Neural cell (in vitro differentiated cells): ENCODE results near the gene IL18BP. TPM values are rescaled to one million over a fixed set of nuclear protein-coding genes. Genes with fewer than 3 reads are reported as not detected.

ENCODE experiments used
- H2AFZ ChIP-seq: fragments of 200-600, 300-800 bp; sonication (generic), shearing (Covaris generic); 2 replicates; pipeline ENCODE4 v1.6.0; 2014; ENCODE audit warnings: low read depth, mild to moderate bottlenecking, antibody characterized with exemption, low read length, moderate library complexity
- H3F3A ChIP-seq: fragments of 200-600 bp; shearing (Covaris generic); 2 replicates; pipeline ENCODE4 v1.6.1; 2016; ENCODE audit warnings: mild to moderate bottlenecking, moderate library complexity, mixed read lengths, antibody characterized with exemption, low read length; ENCODE audit not compliant: insufficient read depth, poor library complexity, severe bottlenecking
- H3K27ac ChIP-seq: fragments of 200-600, 300-800 bp; sonication (generic), shearing (Covaris generic); 2 replicates; pipeline ENCODE4 v1.5.1; 2014; ENCODE audit warnings: mild to moderate bottlenecking, low read length, moderate library complexity
- H3K27me3 ChIP-seq: fragments of 300-800, 200-600 bp; sonication (generic), shearing (Covaris generic); 2 replicates; pipeline ENCODE4 v1.6.0; 2014; ENCODE audit warnings: mild to moderate bottlenecking, low read depth, low read length, moderate library complexity; ENCODE audit not compliant: insufficient read depth
- H3K36me3 ChIP-seq: fragments of 300-800, 200-600 bp; sonication (generic), shearing (Covaris generic); 2 replicates; pipeline ENCODE4 v1.5.1; 2014; ENCODE audit warnings: mild to moderate bottlenecking, antibody characterized with exemption, low read length, moderate library complexity; ENCODE audit not compliant: insufficient read depth
- H3K4me2 ChIP-seq: fragments of 300-800, 200-600 bp; sonication (generic), shearing (Covaris generic); 2 replicates; pipeline ENCODE4 v1.6.0; 2014; ENCODE audit warnings: mild to moderate bottlenecking, low read length
- H3K4me3 ChIP-seq: fragments of 300-800, 200-600 bp; sonication (generic), shearing (Covaris generic); 2 replicates; pipeline ENCODE4 v1.5.1; 2014; ENCODE audit warnings: mild to moderate bottlenecking, low read length, moderate library complexity
- H3K79me2 ChIP-seq: fragments of 200-600 bp; shearing (Covaris generic); replicated peaks from 2 replicates; pipeline ENCODE4 v1.6.0; 2014; ENCODE audit warnings: mild to moderate bottlenecking, low read length, moderate library complexity; ENCODE audit not compliant: insufficient read depth
- H3K9ac ChIP-seq: fragments of 300-800, 200-600 bp; sonication (generic), shearing (Covaris generic); 2 replicates; pipeline ENCODE4 v1.6.1; 2016; ENCODE audit warnings: mild to moderate bottlenecking, low read length, mixed read lengths
- H3K9me2 ChIP-seq: fragments of 200-600 bp; shearing (Covaris generic); 2 replicates; pipeline ENCODE4 v1.6.1; 2016; ENCODE audit warnings: mild to moderate bottlenecking, low read length, mixed read lengths; ENCODE audit not compliant: insufficient read depth
- H3K9me3 ChIP-seq: fragments of 200-600, 300-800 bp; sonication (generic), shearing (Covaris generic); 2 replicates; pipeline ENCODE4 v1.6.1; 2016; ENCODE audit warnings: mild to moderate bottlenecking, mixed run types, low read length, moderate library complexity, mixed read lengths
- H4K20me1 ChIP-seq: fragments of 200-600 bp; shearing (Covaris generic); 2 replicates; pipeline ENCODE4 v1.6.1; 2016; ENCODE audit warnings: mild to moderate bottlenecking, mixed run types; ENCODE audit not compliant: insufficient read depth
- CTCF ChIP-seq: fragments of 450-650 bp; IDR thresholded peaks from 2 replicates; pipeline ENCODE4 v1.5.1; 2014; ENCODE audit warnings: antibody characterized with exemption, mild to moderate bottlenecking, moderate library complexity; ENCODE audit not compliant: poor library complexity, severe bottlenecking
- EP300 ChIP-seq: fragments of 450-650 bp; conservative IDR thresholded peaks from 2 replicates; pipeline ENCODE4 v1.6.1; 2014; ENCODE audit warnings: antibody characterized with exemption, mild to moderate bottlenecking, moderate library complexity; ENCODE audit not compliant: poor library complexity, severe bottlenecking
- EZH2 ChIP-seq: fragments of 200-600, 300-800 bp; shearing (Covaris generic), sonication (generic); IDR thresholded peaks from 2 replicates; pipeline ENCODE4 v1.6.1; 2014; ENCODE audit warnings: antibody characterized with exemption, low read length, borderline replicate concordance, mild to moderate bottlenecking; ENCODE audit not compliant: insufficient read depth, poor library complexity, severe bottlenecking
- MXI1 ChIP-seq: fragments of 450-650 bp; conservative IDR thresholded peaks from 2 replicates; pipeline ENCODE4 v1.6.1; 2014; ENCODE audit warnings: antibody characterized with exemption, mild to moderate bottlenecking; ENCODE audit not compliant: poor library complexity, severe bottlenecking
- POLR2AphosphoS5 ChIP-seq: IDR thresholded peaks from 2 replicates; pipeline ENCODE4 v1.6.1; 2012
- RAD21 ChIP-seq: fragments of 450-650 bp; conservative IDR thresholded peaks from 2 replicates; pipeline ENCODE4 v1.6.1; 2014; ENCODE audit warnings: antibody characterized with exemption, mild to moderate bottlenecking, moderate library complexity
- REST ChIP-seq: IDR thresholded peaks from 2 replicates; pipeline ENCODE4 v1.6.1; 2012; ENCODE audit warnings: borderline replicate concordance
- SMC3 ChIP-seq: fragments of 450-650 bp; conservative IDR thresholded peaks from 2 replicates; pipeline ENCODE4 v1.6.1; 2014; ENCODE audit warnings: antibody characterized with exemption, mild to moderate bottlenecking, moderate library complexity; ENCODE audit not compliant: poor library complexity
- TAF1 ChIP-seq: IDR thresholded peaks from 2 replicates; pipeline ENCODE4 v1.6.1; 2012; ENCODE audit warnings: low read depth
- polyA plus RNA-seq: library from polyadenylated mRNA; depleted of rRNA; stranded (reverse); fragments of >200 nt; gene quantifications from 2 replicates; pipeline ENCODE4 v1.2.3, GENCODE V29; 2014

Gene IL18BP
- polyA plus RNA-seq, 1 donor from 2014 or later = 3.1 TPM

GRCh38 chr11:72026090-72026489 is 27.4 kb downstream of the IL18BP start:
- Histone ChIP-seq H3K9ac (no peak overlapping the region), H4K20me1 (no peaks in the 10 kb centered on the region), H3K9me2 (no peaks in the 10 kb centered on the region), H3K27ac (no peak overlapping the region), H3K79me2 (peaks cover 28% of the 10 kb centered on the region), H2AFZ (no peak overlapping the region), H3K36me3 (peaks cover 5% of the 10 kb centered on the region), H3F3A (no peaks in the 10 kb centered on the region), H3K27me3 (no peaks in the 10 kb centered on the region), H3K4me2 (no peak overlapping the region), H3K9me3 (no peaks in the 10 kb centered on the region), H3K4me3 (no peak overlapping the region)
- TF ChIP-seq MXI1 = no peak
- no peak for TF ChIP-seq CTCF
- no peak for TF ChIP-seq EZH2
- no peak for TF ChIP-seq RAD21
- no peak for TF ChIP-seq POLR2AphosphoS5
- no peak for TF ChIP-seq EP300

- TF ChIP-seq EP300 = no peak
- TF ChIP-seq SMC3 = no peak
- TF ChIP-seq POLR2AphosphoS5 = no peak
- TF ChIP-seq MXI1 = no peak
- TF ChIP-seq EZH2 = no peak
- TF ChIP-seq RAD21 = no peak
- no peak for TF ChIP-seq TAF1
- no peak for TF ChIP-seq REST
- no peak for TF ChIP-seq CTCF
- Histone ChIP-seq H3K79me2 (peaks cover 54% of the 10 kb centered on the region), H3K4me2 (no peak overlapping the region), H3K9ac (no peak overlapping the region), H3K9me2 (no peaks in the 10 kb centered on the region), H3K27ac (no peak overlapping the region), H4K20me1 (no peaks in the 10 kb centered on the region), H2AFZ (no peak overlapping the region), H3K9me3 (no peaks in the 10 kb centered on the region), H3F3A (no peaks in the 10 kb centered on the region), H3K36me3 (peaks cover 19% of the 10 kb centered on the region), H3K27me3 (no peaks in the 10 kb centered on the region), H3K4me3 (no peak overlapping the region)
Observed at GRCh38 chr11:72030472-72031045, 31.9 kb downstream of the IL18BP start.
